ENCODE results near the gene ZFP36L1. TPM values are rescaled to one million over a fixed set of nuclear protein-coding genes. Genes with fewer than 3 reads are reported as not detected.

ZFP36L1 gene
- total and polyA plus RNA-seq, 10 of the 15 experiments (the other 5 are each of a cell fraction or from before 2014, with no cell fraction given), result 22.0 to 184 (median 66.1) TPM

- TF ChIP-seq POLR2A (IDR thresholded peaks at IDR 0.05; ENCODE audit: low read depth, low read length), result no peak
- TF ChIP-seq, protein P1, sequence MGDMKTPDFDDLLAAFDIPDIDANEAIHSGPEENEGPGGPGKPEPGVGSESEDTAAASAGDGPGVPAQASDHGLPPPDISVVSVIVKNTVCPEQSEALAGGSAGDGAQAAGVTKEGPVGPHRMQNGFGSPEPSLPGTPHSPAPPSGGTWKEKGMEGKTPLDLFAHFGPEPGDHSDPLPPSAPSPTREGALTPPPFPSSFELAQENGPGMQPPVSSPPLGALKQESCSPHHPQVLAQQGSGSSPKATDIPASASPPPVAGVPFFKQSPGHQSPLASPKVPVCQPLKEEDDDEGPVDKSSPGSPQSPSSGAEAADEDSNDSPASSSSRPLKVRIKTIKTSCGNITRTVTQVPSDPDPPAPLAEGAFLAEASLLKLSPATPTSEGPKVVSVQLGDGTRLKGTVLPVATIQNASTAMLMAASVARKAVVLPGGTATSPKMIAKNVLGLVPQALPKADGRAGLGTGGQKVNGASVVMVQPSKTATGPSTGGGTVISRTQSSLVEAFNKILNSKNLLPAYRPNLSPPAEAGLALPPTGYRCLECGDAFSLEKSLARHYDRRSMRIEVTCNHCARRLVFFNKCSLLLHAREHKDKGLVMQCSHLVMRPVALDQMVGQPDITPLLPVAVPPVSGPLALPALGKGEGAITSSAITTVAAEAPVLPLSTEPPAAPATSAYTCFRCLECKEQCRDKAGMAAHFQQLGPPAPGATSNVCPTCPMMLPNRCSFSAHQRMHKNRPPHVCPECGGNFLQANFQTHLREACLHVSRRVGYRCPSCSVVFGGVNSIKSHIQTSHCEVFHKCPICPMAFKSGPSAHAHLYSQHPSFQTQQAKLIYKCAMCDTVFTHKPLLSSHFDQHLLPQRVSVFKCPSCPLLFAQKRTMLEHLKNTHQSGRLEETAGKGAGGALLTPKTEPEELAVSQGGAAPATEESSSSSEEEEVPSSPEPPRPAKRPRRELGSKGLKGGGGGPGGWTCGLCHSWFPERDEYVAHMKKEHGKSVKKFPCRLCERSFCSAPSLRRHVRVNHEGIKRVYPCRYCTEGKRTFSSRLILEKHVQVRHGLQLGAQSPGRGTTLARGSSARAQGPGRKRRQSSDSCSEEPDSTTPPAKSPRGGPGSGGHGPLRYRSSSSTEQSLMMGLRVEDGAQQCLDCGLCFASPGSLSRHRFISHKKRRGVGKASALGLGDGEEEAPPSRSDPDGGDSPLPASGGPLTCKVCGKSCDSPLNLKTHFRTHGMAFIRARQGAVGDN (IDR thresholded peaks at IDR 0.05), result peak; percentile 57
- TF ChIP-seq, protein P2, sequence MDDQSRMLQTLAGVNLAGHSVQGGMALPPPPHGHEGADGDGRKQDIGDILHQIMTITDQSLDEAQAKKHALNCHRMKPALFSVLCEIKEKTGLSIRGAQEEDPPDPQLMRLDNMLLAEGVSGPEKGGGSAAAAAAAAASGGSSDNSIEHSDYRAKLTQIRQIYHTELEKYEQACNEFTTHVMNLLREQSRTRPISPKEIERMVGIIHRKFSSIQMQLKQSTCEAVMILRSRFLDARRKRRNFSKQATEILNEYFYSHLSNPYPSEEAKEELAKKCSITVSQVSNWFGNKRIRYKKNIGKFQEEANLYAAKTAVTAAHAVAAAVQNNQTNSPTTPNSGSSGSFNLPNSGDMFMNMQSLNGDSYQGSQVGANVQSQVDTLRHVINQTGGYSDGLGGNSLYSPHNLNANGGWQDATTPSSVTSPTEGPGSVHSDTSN (IDR thresholded peaks at IDR 0.05; ENCODE audit: insufficient replicate concordance, low read depth, low read length), result no peak
- peak; percentile 64; the same call in 1 of the 2 replicates for TF ChIP-seq ZNF217 (IDR thresholded peaks at IDR 0.05)
- TF ChIP-seq BRCA1 (IDR thresholded peaks at IDR 0.05; ENCODE audit: low read depth, low read length), result no peak
- TF ChIP-seq SPI1 (IDR thresholded peaks at IDR 0.05; ENCODE audit: borderline replicate concordance, insufficient read depth, low read depth, low read length), result peak; percentile 98
- TF ChIP-seq ZBTB11 (CRISPR knock-in tag; IDR thresholded peaks at IDR 0.05), result no peak
- 0 out of 2 replicates have a peak, but pooled peaks have one; percentile 57 for TF ChIP-seq STAT3 (IDR thresholded peaks at IDR 0.05; ENCODE audit: low read depth, low read length)
- no peak for TF ChIP-seq NR2C1 (IDR thresholded peaks at IDR 0.05)
- TF ChIP-seq SUZ12 (IDR thresholded peaks at IDR 0.05; ENCODE audit: unreplicated experiment), result no peak
- TF ChIP-seq CHD2 (IDR thresholded peaks at IDR 0.05; ENCODE audit: borderline replicate concordance, low read depth, low read length), result no peak; the same call in 1 of the 2 replicates
- peak; percentile 82; the same call in 2 of the 3 replicates for TF ChIP-seq POU2F2 (IDR thresholded peaks at IDR 0.05; ENCODE audit: borderline replicate concordance, low read depth, low read length)
- TF ChIP-seq SRF (IDR thresholded peaks at IDR 0.05; ENCODE audit: low read depth in 2 of 2, low read length in 2 of 2), result peak in 1 of 2 experiments; percentile 57; a peak in 1 of 4 replicates
- TF ChIP-seq FOS (IDR thresholded peaks at IDR 0.05; ENCODE audit: borderline replicate concordance, extremely low read depth, insufficient read length), result no peak
- no peak for TF ChIP-seq HDAC6 (IDR thresholded peaks at IDR 0.05; ENCODE audit: unreplicated experiment)
- no peak; the same call in 1 of the 2 replicates for TF ChIP-seq SMC3 (IDR thresholded peaks at IDR 0.05; ENCODE audit: borderline replicate concordance, low read length)
- TF ChIP-seq FOXK2 (IDR thresholded peaks at IDR 0.05), result peak; percentile 61; the same call in 1 of the 2 replicates
- TF ChIP-seq MYB (IDR thresholded peaks at IDR 0.05; ENCODE audit: borderline replicate concordance, low read depth, low read length), result no peak
- peak; percentile 93 for TF ChIP-seq BACH1 (IDR thresholded peaks at IDR 0.05; ENCODE audit: borderline replicate concordance)
- no peak for TF ChIP-seq CHD1 (IDR thresholded peaks at IDR 0.05; ENCODE audit: low read depth, low read length)
- TF ChIP-seq SREBF2 (IDR thresholded peaks at IDR 0.05; ENCODE audit: low read length), result no peak
- TF ChIP-seq YBX1 (IDR thresholded peaks at IDR 0.05), result no peak
- peak; percentile 67 for TF ChIP-seq SP1 (IDR thresholded peaks at IDR 0.05; ENCODE audit: low read depth, low read length)
- no peak for TF ChIP-seq SMAD5 (IDR thresholded peaks at IDR 0.05; ENCODE audit: low read depth)
These were observed 50.9 kb downstream of the ZFP36L1 start (continued) for GRCh38 chr14:68741839-68742470.

Data from GM12878 (cell line).